Endothelial cell of umbilical vein (primary cell): ENCODE results near the gene ALLC. TPM values are rescaled to one million over a fixed set of nuclear protein-coding genes. Genes with fewer than 3 reads are reported as not detected.

Experiments
- BruUV-seq: library from RNA; stranded (reverse); fragments of 400-500 nt; replicated peaks from 2 replicates; lab custom pipeline; 2021; lab: Mats Ljungman, UMichigan
- CTCF ChIA-PET: fragments of 300-600, 350-600 bp; sonication (Branson Sonifier 250); formaldehyde crosslinking; loops from one replicate; lab custom pipeline; 2021; ENCODE audit warnings: antibody characterized with exemption, inconsistent platforms; lab: Charles Lee
- POLR2A ChIA-PET: fragments of 300-600, 350-600 bp; sonication (Branson Sonifier 250); formaldehyde crosslinking; loops from one replicate; lab custom pipeline; 2021; ENCODE audit warnings: antibody characterized with exemption, inconsistent platforms; lab: Charles Lee
- DNase-seq: peaks from one replicate; pipeline ENCODE4 v3.0.0-alpha.2; 2011; ENCODE audit warnings: low read depth, low spot score
- FAIRE-seq: peaks from 2 replicates; lab custom pipeline; 2011; peaks lifted over from hg19 to GRCh38; lab: Jason Lieb, UNC
- H2AFZ ChIP-seq: 2 replicates; pipeline ENCODE4 v1.6.0; 2012; ENCODE audit warnings: low read depth, low read length, control low read depth, inconsistent platforms
- H3K27ac ChIP-seq: 2 replicates; pipeline ENCODE4 v1.5.1; 2011; ENCODE audit warnings: low read depth, mild to moderate bottlenecking, control low read depth, low read length, moderate library complexity; ENCODE audit not compliant: insufficient read depth
- H3K27me3 ChIP-seq, 2 experiments: 2 replicates each; pipeline versions ENCODE4 v1.6.0 to v1.6.1; 2011; ENCODE audit warnings: low read length in 2 of 2, mixed read lengths in 1 of 2; ENCODE audit not compliant: control insufficient read depth in 2 of 2, insufficient read depth in 2 of 2
- H3K36me3 ChIP-seq, 2 experiments: 2 replicates in 1 of 2; 3 replicates in 1 of 2; pipeline ENCODE4 v1.5.1; 2011; ENCODE audit warnings: low read length in 2 of 2, mild to moderate bottlenecking in 1 of 2, moderate library complexity in 1 of 2; ENCODE audit not compliant: control insufficient read depth in 2 of 2, insufficient read depth in 2 of 2; ENCODE audit errors: extremely low read depth in 1 of 2
- H3K4me1 ChIP-seq: 3 replicates; pipeline ENCODE4 v1.5.1; 2011; ENCODE audit warnings: mild to moderate bottlenecking, low read length; ENCODE audit not compliant: control insufficient read depth, insufficient read depth; ENCODE audit errors: extremely low read depth
- H3K4me2 ChIP-seq: 2 replicates; pipeline ENCODE4 v1.6.1; 2011; ENCODE audit warnings: low read length, control low read depth, mixed read lengths; ENCODE audit not compliant: insufficient read depth
- H3K4me3 ChIP-seq, 3 experiments: fragments of 200-600 bp in 1 of 3; sonication (generic), shearing (Covaris generic) in 1 of 3; replicated peaks in 1 of 3; 2 replicates each; pipeline ENCODE4 v1.5.1; 2011 to 2016; ENCODE audit warnings: control low read depth in 3 of 3, low read length in 3 of 3, mild to moderate bottlenecking in 2 of 3, inconsistent platforms in 1 of 3, low read depth in 1 of 3, moderate library complexity in 1 of 3; ENCODE audit not compliant: insufficient read depth in 1 of 3
- H3K79me2 ChIP-seq: 2 replicates; pipeline ENCODE4 v1.6.0; 2012; ENCODE audit warnings: low read length, inconsistent platforms; ENCODE audit not compliant: control insufficient read depth, insufficient read depth
- H3K9ac ChIP-seq: replicated peaks from 2 replicates; pipeline ENCODE3; 2011; ENCODE audit warnings: low read length, control low read depth; ENCODE audit not compliant: insufficient read depth; ENCODE audit errors: extremely low read depth
- H3K9me1 ChIP-seq: replicated peaks from 3 replicates; pipeline ENCODE4 v1.6.0; 2011; ENCODE audit warnings: mild to moderate bottlenecking, low read length; ENCODE audit not compliant: control insufficient read depth, insufficient read depth; ENCODE audit errors: extremely low read depth
- H3K9me3 ChIP-seq: replicated peaks from 2 replicates; pipeline ENCODE4 v1.5.1; 2012; ENCODE audit warnings: low read length, inconsistent platforms; ENCODE audit not compliant: control insufficient read depth, insufficient read depth
- H4K20me1 ChIP-seq: replicated peaks from 2 replicates; pipeline ENCODE3; 2011; ENCODE audit warnings: mild to moderate bottlenecking, low read length; ENCODE audit not compliant: control insufficient read depth, insufficient read depth; ENCODE audit errors: extremely low read depth
- EZH2 ChIP-seq: IDR thresholded peaks from 2 replicates; pipeline ENCODE4 v1.6.1; 2012; ENCODE audit warnings: borderline replicate concordance, low read depth, mild to moderate bottlenecking, moderate library complexity, low read length, inconsistent platforms; ENCODE audit not compliant: severe bottlenecking
- FOS ChIP-seq: IDR thresholded peaks from 2 replicates; pipeline ENCODE4 v1.6.1; 2011; ENCODE audit warnings: mild to moderate bottlenecking, low read length, moderate library complexity, borderline replicate concordance; ENCODE audit not compliant: insufficient read depth
- GATA2 ChIP-seq: IDR thresholded peaks from 2 replicates; pipeline ENCODE4 v1.7.0; 2011; ENCODE audit warnings: low read depth, mild to moderate bottlenecking, moderate library complexity, mixed read lengths, low read length; ENCODE audit not compliant: insufficient read length, insufficient read depth
- JUN ChIP-seq: IDR thresholded peaks from 2 replicates; pipeline ENCODE4 v1.6.1; 2011; ENCODE audit warnings: borderline replicate concordance, low read depth; ENCODE audit not compliant: insufficient read length, insufficient read depth
- MYC ChIP-seq: IDR thresholded peaks from one replicate; pipeline ENCODE4 v1.6.1; 2011; ENCODE audit warnings: mild to moderate bottlenecking, low read depth, low read length
- POLR2A ChIP-seq: IDR thresholded peaks from 2 replicates; pipeline ENCODE4 v1.6.1; 2012; ENCODE audit warnings: low read depth, mild to moderate bottlenecking, control low read depth, low read length
- POLR2AphosphoS5 ChIP-seq: IDR thresholded peaks from 2 replicates; pipeline ENCODE4 v1.6.1; 2012; ENCODE audit warnings: low read depth, mild to moderate bottlenecking, control low read depth, low read length, moderate library complexity; ENCODE audit not compliant: insufficient read depth
- dilution Hi-C: fragments of 300-500 bp; cut with MboI; formaldehyde crosslinking; loops from one replicate; pipeline ENCODE4 v1.15.0; 2019; ENCODE audit warnings: low sequenced_read_pairs; ENCODE audit not compliant: extremely low pct_ligation_motif_present
- intact Hi-C: fragments of 100-400 bp; cut with micrococcal nuclease; formaldehyde crosslinking; loops from one replicate; pipeline ENCODE4 v1.10.0; 2022
- polyA plus RNA-seq, 4 experiments: library from polyadenylated mRNA; depleted of rRNA in 3 of 4; stranded (reverse) in 3 of 4; unstranded in 1 of 4; fragments of >200 nt; gene quantifications; 2 replicates each; pipeline versions ENCODE4 v1.2.1 to v1.2.3, GENCODE V29; 2011 to 2012; ENCODE audit warnings: missing spikeins in 1 of 4
- total RNA-seq: library from RNA; stranded (reverse); gene quantifications from 2 replicates; pipeline ENCODE4 v1.2.3, GENCODE V29; 2021
- TF ChIP-seq, protein P1 (sequence below), 2 donors: IDR thresholded peaks; 1 replicate in 1 of 2; 2 replicates in 1 of 2; pipeline ENCODE4 v1.5.1; 2011; ENCODE audit warnings: low read length in 2 of 2, mild to moderate bottlenecking in 2 of 2, moderate library complexity in 2 of 2, control low read depth in 1 of 2, inconsistent platforms in 1 of 2, low read depth in 1 of 2; ENCODE audit not compliant: insufficient read depth in 1 of 2; ENCODE audit errors: extremely low read depth in 1 of 2
- TF ChIP-seq, protein P2 (sequence below): IDR thresholded peaks from 2 replicates; pipeline ENCODE4 v1.6.1; 2011; ENCODE audit not compliant: insufficient read depth, insufficient read length

The ALLC gene
- total and polyA plus RNA-seq, 2 donors (not counting 3 experiments of a cell fraction or from before 2014, with no cell fraction given): not detected

GRCh38 chr2:3692375-3692774 is 34.4 kb downstream of the ALLC start:
- no peaks in the 10 kb centered on the region for H3K4me1 ChIP-seq
- H3K36me3 ChIP-seq: no peaks in the 10 kb centered on the region
- TF ChIP-seq FOS: no peak
- TF ChIP-seq, protein P1, sequence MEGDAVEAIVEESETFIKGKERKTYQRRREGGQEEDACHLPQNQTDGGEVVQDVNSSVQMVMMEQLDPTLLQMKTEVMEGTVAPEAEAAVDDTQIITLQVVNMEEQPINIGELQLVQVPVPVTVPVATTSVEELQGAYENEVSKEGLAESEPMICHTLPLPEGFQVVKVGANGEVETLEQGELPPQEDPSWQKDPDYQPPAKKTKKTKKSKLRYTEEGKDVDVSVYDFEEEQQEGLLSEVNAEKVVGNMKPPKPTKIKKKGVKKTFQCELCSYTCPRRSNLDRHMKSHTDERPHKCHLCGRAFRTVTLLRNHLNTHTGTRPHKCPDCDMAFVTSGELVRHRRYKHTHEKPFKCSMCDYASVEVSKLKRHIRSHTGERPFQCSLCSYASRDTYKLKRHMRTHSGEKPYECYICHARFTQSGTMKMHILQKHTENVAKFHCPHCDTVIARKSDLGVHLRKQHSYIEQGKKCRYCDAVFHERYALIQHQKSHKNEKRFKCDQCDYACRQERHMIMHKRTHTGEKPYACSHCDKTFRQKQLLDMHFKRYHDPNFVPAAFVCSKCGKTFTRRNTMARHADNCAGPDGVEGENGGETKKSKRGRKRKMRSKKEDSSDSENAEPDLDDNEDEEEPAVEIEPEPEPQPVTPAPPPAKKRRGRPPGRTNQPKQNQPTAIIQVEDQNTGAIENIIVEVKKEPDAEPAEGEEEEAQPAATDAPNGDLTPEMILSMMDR (IDR thresholded peaks at IDR 0.05; ENCODE audit: extremely low read depth in 1 of 2, insufficient read depth in 1 of 2, low read depth in 1 of 2, low read length in 2 of 2): peak in 1 of 2 donors; percentile 9
- H3K79me2 ChIP-seq: no peaks in the 10 kb centered on the region
- H3K4me2 ChIP-seq: no peak overlapping the region
- H3K27me3 ChIP-seq: no peaks in the 10 kb centered on the region
- BruUV-seq: no TSS peak
- no peak overlapping the region for H3K27ac ChIP-seq
- no peaks in the 10 kb centered on the region for H3K9me1 ChIP-seq
- FAIRE-seq (no peak), DNase-seq (peak; percentile 22)
- no peaks in the 10 kb centered on the region for H3K9me3 ChIP-seq
- CTCF ChIA-PET: interaction anchor here (1.3 to 1.6 kb wide), 2 partner anchors 28 to 36 kb away, joined by 3 to 7 read pairs; no protein-coding TSS in a partner anchor
- no peak overlapping the region for H3K9ac ChIP-seq
- H4K20me1 ChIP-seq: no peaks in the 10 kb centered on the region
- intact Hi-C loops: loop anchor here (2.0 kb wide), 1 partner anchor 88 kb away; no protein-coding TSS in a partner anchor
- no peak overlapping the region for H3K4me3 ChIP-seq
- dilution Hi-C loops: no loop called here
- POLR2A ChIA-PET: no interaction called here
- H2AFZ ChIP-seq: no peak overlapping the region

- no peak for FAIRE-seq
- H3K4me2 ChIP-seq: no peak overlapping the region
- no peak overlapping the region for H3K9ac ChIP-seq
- H3K36me3 ChIP-seq: no peaks in the 10 kb centered on the region
- no peaks in the 10 kb centered on the region for H3K27me3 ChIP-seq
- no peaks in the 10 kb centered on the region for H4K20me1 ChIP-seq
- BruUV-seq: no TSS peak
- no peak overlapping the region for H3K4me3 ChIP-seq
- H3K27ac ChIP-seq: no peak overlapping the region
- intact Hi-C loops (no loop called here), dilution Hi-C loops (no loop called here)
- no peak overlapping the region for H2AFZ ChIP-seq
- no peaks in the 10 kb centered on the region for H3K9me3 ChIP-seq
- POLR2A ChIA-PET: no interaction called here
- CTCF ChIA-PET: no interaction called here
- H3K4me1 ChIP-seq: no peaks in the 10 kb centered on the region
- no peak for DNase-seq
- H3K79me2 ChIP-seq: no peaks in the 10 kb centered on the region
- TF ChIP-seq MYC (no peak), POLR2A (no peak), FOS (no peak), EZH2 (no peak), JUN (no peak), GATA2 (no peak), POLR2AphosphoS5 (no peak)
- TF ChIP-seq, protein P1 (IDR thresholded peaks at IDR 0.05; ENCODE audit: extremely low read depth in 1 of 2, insufficient read depth in 1 of 2, low read depth in 1 of 2, low read length in 2 of 2): no peak
- TF ChIP-seq, protein P2, sequence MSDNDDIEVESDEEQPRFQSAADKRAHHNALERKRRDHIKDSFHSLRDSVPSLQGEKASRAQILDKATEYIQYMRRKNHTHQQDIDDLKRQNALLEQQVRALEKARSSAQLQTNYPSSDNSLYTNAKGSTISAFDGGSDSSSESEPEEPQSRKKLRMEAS: no peak
- no peaks in the 10 kb centered on the region for H3K9me1 ChIP-seq
Measured at GRCh38 chr2:3696545-3696944, 38.5 kb downstream of the ALLC start.
